Kidney (tissue), 14 donors: ENCODE measurements around the gene NCOR2. TPM values are rescaled to one million over a fixed set of nuclear protein-coding genes. Genes with fewer than 3 reads are reported as not detected.

Experiments
- DNase-seq, 5 donors: peaks; one replicate each; pipeline ENCODE4 v3.0.0-alpha.2; 2013 to 2020
- FAIRE-seq: peaks from 2 replicates; lab custom pipeline; 2012; peaks lifted over from hg19 to GRCh38; lab: Jason Lieb, UNC
- H3K27ac ChIP-seq, 2 donors: one replicate each; pipeline ENCODE4 v1.7.0; 2013; ENCODE audit warnings: low read depth in 2 of 2, low read length in 2 of 2, inconsistent platforms in 1 of 2
- H3K27me3 ChIP-seq: one replicate; pipeline ENCODE4 v1.7.1; 2013; ENCODE audit warnings: low read length, inconsistent platforms; ENCODE audit not compliant: control insufficient read depth, insufficient read depth
- H3K36me3 ChIP-seq, 3 donors: one replicate each; pipeline versions ENCODE4 v1.7.0 to v1.7.1; 2013; ENCODE audit warnings: low read length in 3 of 3, control low read depth in 1 of 3, inconsistent platforms in 1 of 3; ENCODE audit not compliant: insufficient read depth in 3 of 3, control insufficient read depth in 2 of 3
- H3K4me1 ChIP-seq, 3 donors: one replicate each; pipeline versions ENCODE4 v1.7.0 to v1.7.1; 2013; ENCODE audit warnings: low read length in 3 of 3, inconsistent platforms in 1 of 3, low read depth in 1 of 3; ENCODE audit not compliant: control insufficient read depth in 2 of 3, insufficient read depth in 2 of 3
- H3K4me3 ChIP-seq, 3 donors: one replicate each; pipeline versions ENCODE4 v1.7.0 to v1.8.1; 2013; ENCODE audit warnings: low read length in 3 of 3, control low read depth in 1 of 3, inconsistent platforms in 1 of 3
- H3K9ac ChIP-seq, 3 donors: one replicate each; pipeline versions ENCODE4 v1.7.0 to v1.7.1; 2013; ENCODE audit warnings: low read length in 3 of 3, control low read depth in 1 of 3, inconsistent platforms in 1 of 3
- H3K9me3 ChIP-seq, 3 donors: one replicate each; pipeline versions ENCODE4 v1.7.0 to v1.7.1; 2013; ENCODE audit warnings: low read length in 3 of 3, control low read depth in 1 of 3, inconsistent platforms in 1 of 3; ENCODE audit not compliant: control insufficient read depth in 2 of 3, insufficient read depth in 1 of 3
- intact Hi-C: fragments of 100-400 bp; cut with DNase I; formaldehyde crosslinking; loops from one replicate; pipeline ENCODE4 v1.11.1; 2022
- polyA plus RNA-seq: library from polyadenylated mRNA; stranded (reverse); fragments of 350-450 nt; fragmentation: Illumina TruSeq; extraction: RNeasy Lipid Tissue Mini Kit (QIAGEN cat#74804); gene quantifications from one replicate; pipeline ENCODE4 v1.2.3, GENCODE V29; 2014; ENCODE audit warnings: low read depth, low replicate concordance; ENCODE audit not compliant: insufficient read depth
- total RNA-seq: library from RNA; stranded (reverse); fragmentation: NEBNext Ultra II Directional; extraction: Animal tissue kit (Norgen Biotek cat#: 25700); gene quantifications from one replicate; pipeline ENCODE4 v1.2.1, GENCODE V29; 2021
- TF ChIP-seq, protein P1 (sequence below): IDR thresholded peaks from 3 replicates; pipeline ENCODE4 v1.5.1; 2012; ENCODE audit warnings: mild to moderate bottlenecking, moderate library complexity, borderline replicate concordance; ENCODE audit not compliant: insufficient read depth; ENCODE audit errors: extremely low read depth
- donor health status: control.
- donor health status: control.
- donor health status: control.
- donor health status: control.
- donor health status: control.
- donor health status: DM: yes; HTN: yes; CAD: no.
- donor health status: Normal renal cell carcinoma (clear cell type).

Gene NCOR2
- total and polyA plus RNA-seq, 2 donors from 2014 or later, result 18.7 to 205 TPM

DNA sequence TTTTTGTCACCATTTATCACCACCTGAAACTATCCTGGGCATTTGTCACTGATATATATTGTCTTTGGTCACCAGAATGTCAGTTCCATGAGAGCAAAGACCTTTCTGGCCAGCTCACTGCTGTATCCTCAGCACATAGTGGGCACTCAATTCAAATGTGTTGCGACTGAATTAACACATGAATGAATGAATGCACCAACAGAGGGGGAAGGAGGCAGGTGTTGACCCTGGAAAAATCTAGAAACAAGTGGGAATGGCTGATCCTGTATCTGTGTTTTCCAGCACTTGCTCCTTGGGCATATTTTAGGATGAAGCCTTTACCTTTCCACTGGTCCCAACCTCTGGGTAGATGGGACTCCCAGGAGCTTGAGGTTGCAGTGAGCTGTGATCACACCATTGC lies 3.4 kb upstream of the NCOR2 start:
- H3K4me1 ChIP-seq, result peaks cover 0 to 5% (median 4%) of the 10 kb centered on the region in 3 donors
- H3K9ac ChIP-seq, result no peak overlapping the region
- H3K4me3 ChIP-seq, result no peak overlapping the region
- intact Hi-C loops, result no loop called here
- H3K27me3 ChIP-seq, result no peaks in the 10 kb centered on the region
- TF ChIP-seq, protein P1, sequence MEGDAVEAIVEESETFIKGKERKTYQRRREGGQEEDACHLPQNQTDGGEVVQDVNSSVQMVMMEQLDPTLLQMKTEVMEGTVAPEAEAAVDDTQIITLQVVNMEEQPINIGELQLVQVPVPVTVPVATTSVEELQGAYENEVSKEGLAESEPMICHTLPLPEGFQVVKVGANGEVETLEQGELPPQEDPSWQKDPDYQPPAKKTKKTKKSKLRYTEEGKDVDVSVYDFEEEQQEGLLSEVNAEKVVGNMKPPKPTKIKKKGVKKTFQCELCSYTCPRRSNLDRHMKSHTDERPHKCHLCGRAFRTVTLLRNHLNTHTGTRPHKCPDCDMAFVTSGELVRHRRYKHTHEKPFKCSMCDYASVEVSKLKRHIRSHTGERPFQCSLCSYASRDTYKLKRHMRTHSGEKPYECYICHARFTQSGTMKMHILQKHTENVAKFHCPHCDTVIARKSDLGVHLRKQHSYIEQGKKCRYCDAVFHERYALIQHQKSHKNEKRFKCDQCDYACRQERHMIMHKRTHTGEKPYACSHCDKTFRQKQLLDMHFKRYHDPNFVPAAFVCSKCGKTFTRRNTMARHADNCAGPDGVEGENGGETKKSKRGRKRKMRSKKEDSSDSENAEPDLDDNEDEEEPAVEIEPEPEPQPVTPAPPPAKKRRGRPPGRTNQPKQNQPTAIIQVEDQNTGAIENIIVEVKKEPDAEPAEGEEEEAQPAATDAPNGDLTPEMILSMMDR, result no peak
- H3K27ac ChIP-seq, result no peak overlapping the region
- FAIRE-seq, result no peak
- H3K9me3 ChIP-seq, result no peaks in the 10 kb centered on the region
- no peaks in the 10 kb centered on the region for H3K36me3 ChIP-seq
- DNase-seq, result no peak

DNA sequence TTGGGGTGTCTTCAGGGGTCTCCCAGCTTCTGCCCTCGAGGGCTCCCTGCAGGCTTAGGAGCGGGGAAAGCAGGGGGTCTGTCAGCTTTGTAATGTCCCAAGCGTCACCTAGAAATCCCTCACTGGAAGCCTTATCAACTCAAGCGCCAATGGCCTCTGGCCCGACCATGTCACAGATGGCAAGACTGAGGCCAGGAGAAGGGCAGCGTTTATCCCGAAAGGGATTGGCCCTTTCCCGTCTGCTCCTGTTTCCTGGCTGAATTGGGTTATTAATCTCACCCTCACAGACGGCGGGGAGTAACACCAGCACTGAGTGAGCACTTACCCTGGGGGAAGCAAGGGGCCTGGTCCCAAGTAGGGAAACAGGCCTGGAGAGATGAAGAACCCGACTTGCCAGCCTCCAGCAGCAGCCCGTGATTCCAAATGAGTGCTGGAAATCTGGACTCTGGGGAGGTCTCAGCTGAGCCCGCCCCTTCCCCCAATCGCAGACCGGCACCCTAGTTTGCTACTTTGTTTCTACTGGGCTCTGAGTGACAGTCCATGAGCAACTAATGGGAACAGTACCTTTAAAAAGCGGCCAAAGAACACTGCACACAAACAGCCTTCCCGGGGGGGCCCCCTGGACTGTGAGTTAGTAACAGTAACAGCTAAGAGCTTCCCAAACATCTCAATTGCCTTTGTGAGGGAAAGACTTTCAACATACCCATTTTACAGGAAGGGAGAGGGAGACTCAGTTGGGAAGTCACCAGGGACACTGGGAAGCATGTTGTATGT lies 2.1 kb upstream of the NCOR2 start:
- intact Hi-C loops, result loop anchor here (10.0 kb wide), 1 partner anchor 195 kb away; no protein-coding TSS in a partner anchor
- Histone ChIP-seq H3K9me3 (no peaks in the 10 kb centered on the region), H3K4me1 (peaks cover 0 to 11% (median 8%) of the 10 kb centered on the region in 3 donors), H3K4me3 (no peak overlapping the region), H3K9ac (no peak overlapping the region), H3K27ac (peak overlapping the region in 1 of 2 donors; percentile 1), H3K27me3 (no peaks in the 10 kb centered on the region), H3K36me3 (no peaks in the 10 kb centered on the region)
- TF ChIP-seq, protein P1, result no peak
- DNase-seq (no peak), FAIRE-seq (no peak)

DNA sequence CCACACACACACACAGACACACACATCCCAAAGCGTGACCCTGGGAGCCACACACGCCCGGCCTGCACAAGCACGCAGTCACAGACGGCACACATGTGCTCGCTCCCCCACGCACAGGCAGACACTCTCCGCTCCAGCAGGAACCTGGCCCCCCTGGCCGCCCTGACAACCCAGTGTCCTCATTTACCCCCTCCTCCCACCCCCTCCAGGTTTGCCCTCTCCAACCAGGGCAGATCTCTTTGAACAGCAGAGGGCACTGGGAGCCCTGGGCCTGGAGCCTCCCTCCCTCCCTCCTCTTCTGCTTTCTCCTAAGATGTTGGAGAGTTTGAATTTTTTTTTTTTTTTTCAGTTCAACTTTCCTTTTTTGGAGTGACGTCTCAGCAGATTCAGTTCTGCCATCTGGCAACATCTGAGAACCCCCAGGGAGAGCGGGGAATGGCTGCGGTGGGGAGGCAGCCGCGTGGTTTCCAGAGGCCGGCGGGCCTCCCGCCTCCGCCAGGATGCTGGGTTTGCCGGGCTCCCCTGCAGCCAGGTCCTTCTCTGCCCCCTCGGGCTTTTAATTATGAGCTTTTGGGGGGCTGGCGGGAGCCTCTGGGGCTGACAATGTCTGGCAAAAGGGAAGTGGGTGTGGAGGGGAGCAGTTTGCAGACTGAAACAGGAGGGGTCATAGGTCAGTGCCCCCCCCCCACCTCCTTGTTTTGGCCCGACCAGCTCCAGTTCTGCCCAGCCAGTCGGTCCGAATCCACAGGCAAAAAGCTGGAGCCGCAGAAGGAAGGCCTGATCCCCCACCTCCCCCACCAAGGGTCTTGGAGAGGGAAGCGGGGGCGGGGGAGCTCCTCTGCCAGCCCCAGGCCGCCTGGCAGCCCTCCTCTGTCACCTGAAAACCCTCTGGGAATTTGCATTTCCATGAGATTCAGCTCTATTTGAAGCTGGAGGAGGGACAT lies 1.3 kb upstream of the NCOR2 start:
- Histone ChIP-seq H3K36me3 (no peaks in the 10 kb centered on the region), H3K27ac (peak overlapping the region; percentile 1 to 74), H3K4me3 (no peak overlapping the region), H3K9me3 (no peaks in the 10 kb centered on the region), H3K4me1 (peaks cover 0 to 13% (median 8%) of the 10 kb centered on the region in 3 donors), H3K27me3 (no peaks in the 10 kb centered on the region), H3K9ac (no peak overlapping the region)
- FAIRE-seq (no peak), DNase-seq (peak; percentile 53 to 91 (median 86))
- TF ChIP-seq, protein P1, result peak; percentile 30
- intact Hi-C loops, result loop anchor here (10.0 kb wide), 1 partner anchor 196 kb away; no protein-coding TSS in a partner anchor
